Lung (tissue), 12 donors: Measurements from ENCODE around the gene DDX60. TPM values are rescaled to one million over a fixed set of nuclear protein-coding genes. Genes with fewer than 3 reads are reported as not detected.

Experiments
- ATAC-seq: fragments of 200-7000 bp; cut with Tn5 transposase; one replicate; pipeline ENCODE4 v1.9.1; 2020; ENCODE audit warnings: moderate number of reproducible peaks; ENCODE audit not compliant: insufficient read depth, low FRiP score
- DNase-seq, 3 donors: peaks; one replicate each; pipeline ENCODE4 v3.0.0-alpha.2; 2013 to 2017
- H3K27ac ChIP-seq, 2 donors: one replicate each; pipeline ENCODE4 v1.5.1; 2013; ENCODE audit warnings: mild to moderate bottlenecking in 2 of 2, moderate library complexity in 2 of 2, control low read depth in 1 of 2, inconsistent platforms in 1 of 2, low read depth in 1 of 2, low read length in 1 of 2
- H3K27me3 ChIP-seq, 3 donors: one replicate each; pipeline ENCODE4 v1.5.1; 2013; ENCODE audit warnings: low read length in 2 of 3; ENCODE audit not compliant: control insufficient read depth in 3 of 3, insufficient read depth in 3 of 3
- H3K36me3 ChIP-seq, 4 donors: one replicate each; pipeline ENCODE4 v1.5.1; 2013; ENCODE audit warnings: low read length in 4 of 4, mild to moderate bottlenecking in 1 of 4, moderate library complexity in 1 of 4; ENCODE audit not compliant: control insufficient read depth in 4 of 4, insufficient read depth in 4 of 4
- H3K4me1 ChIP-seq, 5 donors: one replicate each; pipeline ENCODE4 v1.5.1; 2013; ENCODE audit warnings: low read length in 5 of 5, mild to moderate bottlenecking in 2 of 5, moderate library complexity in 1 of 5; ENCODE audit not compliant: control insufficient read depth in 5 of 5, insufficient read depth in 5 of 5
- H3K4me3 ChIP-seq: one replicate; pipeline ENCODE4 v1.5.1; 2013; ENCODE audit warnings: mild to moderate bottlenecking, control low read depth, moderate library complexity
- H3K9ac ChIP-seq, 2 donors: one replicate each; pipeline ENCODE4 v1.5.1; 2013; ENCODE audit warnings: low read length in 2 of 2, control low read depth in 1 of 2; ENCODE audit not compliant: insufficient read depth in 1 of 2
- H3K9me3 ChIP-seq, 4 donors: one replicate each; pipeline ENCODE4 v1.5.1; 2013; ENCODE audit warnings: low read length in 3 of 4, mild to moderate bottlenecking in 1 of 4, moderate library complexity in 1 of 4; ENCODE audit not compliant: control insufficient read depth in 4 of 4, insufficient read depth in 3 of 4
- CTCF ChIP-seq: IDR thresholded peaks from 2 replicates; pipeline ENCODE4 v1.5.1; 2012; ENCODE audit warnings: mild to moderate bottlenecking; ENCODE audit errors: control extremely low read depth, extremely low read depth
- WGBS, 2 donors: extraction: QIAGEN DNeasy Blood & Tissue Kit; methylation state at CpG; one replicate each; pipeline ENCODE4 v1.1.7; 2013; 5-methylcytosine and 5-hydroxymethylcytosine counted together
- polyA plus RNA-seq, 2 donors: library from polyadenylated mRNA; stranded (reverse); fragments of 200-250 nt; gene quantifications; one replicate each; pipeline ENCODE4 v1.2.1, GENCODE V29; 2013
- total RNA-seq, 2 donors: library from RNA; depleted of rRNA in 1 of 2; stranded (reverse); fragments of >200 nt in 1 of 2; gene quantifications; one replicate each; pipeline ENCODE4 v1.2.1, GENCODE V29; 2014 to 2021
- donor health status: control.
- donor health status: control.
- donor health status: Bipolar disorder and iron deficiency.
- donor health status: healthy.
- donor health status: DM: yes; HTN: yes; CAD: no.

The DDX60 gene
- total and polyA plus RNA-seq, 4 donors: 2.6 to 47.0 (median 14.6) TPM

GRCh38 chr4:168199260-168199957 is 119.1 kb downstream of the DDX60 start:
- no peak for TF ChIP-seq CTCF
- no peak overlapping the region for H3K9ac ChIP-seq
- H3K27ac ChIP-seq: no peak overlapping the region
- H3K4me3 ChIP-seq: no peak overlapping the region
- no peaks in the 10 kb centered on the region for H3K36me3 ChIP-seq
- H3K27me3 ChIP-seq: no peaks in the 10 kb centered on the region
- no peaks in the 10 kb centered on the region for H3K4me1 ChIP-seq
- peaks cover 0 to 13% (median 5%) of the 10 kb centered on the region in 4 donors for H3K9me3 ChIP-seq
- ATAC-seq: no peak
- WGBS, 2 donors: 57 to 71% methylated on average over 4 of the region's 4 CpGs
- DNase-seq: no peak

GRCh38 chr4:168197926-168198325 is 120.6 kb downstream of the DDX60 start:
- no peak for DNase-seq
- no peak for ATAC-seq
- peaks cover 0 to 7% (median 2%) of the 10 kb centered on the region in 4 donors for H3K9me3 ChIP-seq
- no peaks in the 10 kb centered on the region for H3K36me3 ChIP-seq
- no peak for TF ChIP-seq CTCF
- no peaks in the 10 kb centered on the region for H3K4me1 ChIP-seq
- no peak overlapping the region for H3K4me3 ChIP-seq
- no peak overlapping the region for H3K9ac ChIP-seq
- H3K27me3 ChIP-seq: no peaks in the 10 kb centered on the region
- H3K27ac ChIP-seq: no peak overlapping the region

- H3K27me3 ChIP-seq: no peaks in the 10 kb centered on the region
- no peak for TF ChIP-seq CTCF
- WGBS, 2 donors: 91 to 95% methylated on average over 1 of the region's 1 CpG
- H3K27ac ChIP-seq: no peak overlapping the region
- H3K9me3 ChIP-seq: no peaks in the 10 kb centered on the region
- no peak overlapping the region for H3K9ac ChIP-seq
- no peaks in the 10 kb centered on the region for H3K36me3 ChIP-seq
- no peak for ATAC-seq
- no peak overlapping the region for H3K4me3 ChIP-seq
- peaks cover 0 to 2% (median 0%) of the 10 kb centered on the region in 5 donors for H3K4me1 ChIP-seq
- DNase-seq: no peak
Measured at GRCh38 chr4:168188754-168189153, 129.8 kb downstream of the DDX60 start.
